Testis (tissue), 2 donors: ENCODE measurements around the gene XYLT1.

Experiments
- POLR2A ChIP-seq: fragments of 450-650 bp; IDR thresholded peaks from one replicate; pipeline ENCODE4 v1.6.1; 2017; ENCODE audit warnings: antibody characterized with exemption, mild to moderate bottlenecking, moderate library complexity
- TF ChIP-seq, protein P1 (sequence below), 3 experiments: fragments of 450-650 bp in 2 of 3; fragments of 200-600 bp in 1 of 3; sonication (generic) in 1 of 3; IDR thresholded peaks; one replicate each; pipeline ENCODE4 v1.5.1; 2016 to 2019; ENCODE audit warnings: antibody characterized with exemption in 3 of 3, mild to moderate bottlenecking in 2 of 3, moderate library complexity in 1 of 3

- TF ChIP-seq, protein P1, sequence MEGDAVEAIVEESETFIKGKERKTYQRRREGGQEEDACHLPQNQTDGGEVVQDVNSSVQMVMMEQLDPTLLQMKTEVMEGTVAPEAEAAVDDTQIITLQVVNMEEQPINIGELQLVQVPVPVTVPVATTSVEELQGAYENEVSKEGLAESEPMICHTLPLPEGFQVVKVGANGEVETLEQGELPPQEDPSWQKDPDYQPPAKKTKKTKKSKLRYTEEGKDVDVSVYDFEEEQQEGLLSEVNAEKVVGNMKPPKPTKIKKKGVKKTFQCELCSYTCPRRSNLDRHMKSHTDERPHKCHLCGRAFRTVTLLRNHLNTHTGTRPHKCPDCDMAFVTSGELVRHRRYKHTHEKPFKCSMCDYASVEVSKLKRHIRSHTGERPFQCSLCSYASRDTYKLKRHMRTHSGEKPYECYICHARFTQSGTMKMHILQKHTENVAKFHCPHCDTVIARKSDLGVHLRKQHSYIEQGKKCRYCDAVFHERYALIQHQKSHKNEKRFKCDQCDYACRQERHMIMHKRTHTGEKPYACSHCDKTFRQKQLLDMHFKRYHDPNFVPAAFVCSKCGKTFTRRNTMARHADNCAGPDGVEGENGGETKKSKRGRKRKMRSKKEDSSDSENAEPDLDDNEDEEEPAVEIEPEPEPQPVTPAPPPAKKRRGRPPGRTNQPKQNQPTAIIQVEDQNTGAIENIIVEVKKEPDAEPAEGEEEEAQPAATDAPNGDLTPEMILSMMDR (IDR thresholded peaks at IDR 0.05): no peak
- TF ChIP-seq POLR2A: no peak
These were observed 169.6 kb downstream of the XYLT1 start for GRCh38 chr16:17301184-17301583.
